BJ (cell line): ENCODE results near the gene H2BK1. TPM values are rescaled to one million over a fixed set of nuclear protein-coding genes. Genes with fewer than 3 reads are reported as not detected.

ENCODE experiments used
- CTCF ChIA-PET: fragments of 350-600 bp; formaldehyde crosslinking; extraction: SDS; loops from one replicate; lab custom pipeline; 2021; ENCODE audit warnings: antibody characterized with exemption, inconsistent platforms; lab: Yijun Ruan, JAX
- POLR2A ChIA-PET: fragments of 300-600 bp; sonication (Branson Sonifier 250); formaldehyde crosslinking; extraction: SDS; loops from one replicate; lab custom pipeline; 2021; ENCODE audit warnings: antibody characterized with exemption; lab: Charles Lee
- DNase-seq: peaks from one replicate; pipeline ENCODE4 v3.0.0-alpha.2; 2011; ENCODE audit warnings: low read depth
- H3K27me3 ChIP-seq: 2 replicates; pipeline ENCODE4 v1.6.0; 2011; ENCODE audit warnings: low read length; ENCODE audit not compliant: control insufficient read depth, insufficient read depth
- H3K36me3 ChIP-seq: 2 replicates; pipeline ENCODE4 v1.5.1; 2011; ENCODE audit warnings: low read length; ENCODE audit not compliant: control insufficient read depth, insufficient read depth
- H3K4me3 ChIP-seq: 2 replicates; pipeline ENCODE4 v1.5.1; 2011; ENCODE audit warnings: low read depth, mild to moderate bottlenecking, control low read depth, low read length
- CTCF ChIP-seq: IDR thresholded peaks from 2 replicates; pipeline ENCODE4 v1.5.1; 2011; ENCODE audit warnings: low read depth, mild to moderate bottlenecking, control low read depth, inconsistent platforms, low read length, moderate library complexity; ENCODE audit not compliant: insufficient read depth
- polyA plus RNA-seq: library from polyadenylated mRNA; depleted of rRNA; stranded (reverse); fragments of >200 nt; gene quantifications from 2 replicates; pipeline ENCODE4 v1.2.3, GENCODE V29; 2011

The H2BK1 gene
- polyA plus RNA-seq, 1 experiment = not detected

GRCh38 chr7:151197932-151198331, 12.4 kb downstream of the H2BK1 start:
- Histone ChIP-seq H3K4me3 (no peak overlapping the region), H3K36me3 (no peaks in the 10 kb centered on the region), H3K27me3 (peaks cover 42% of the 10 kb centered on the region)
- POLR2A ChIA-PET = no interaction called here
- no peak for DNase-seq
- CTCF ChIA-PET = no interaction called here
- TF ChIP-seq CTCF = no peak

GRCh38 chr7:151195616-151196450, 14.5 kb downstream of the H2BK1 start:
- DNase-seq = no peak
- TF ChIP-seq CTCF = no peak
- no peak overlapping the region for H3K4me3 ChIP-seq
- ChIA-PET CTCF (no interaction called here), POLR2A (no interaction called here)
- H3K36me3 ChIP-seq = no peaks in the 10 kb centered on the region
- H3K27me3 ChIP-seq = peaks cover 41% of the 10 kb centered on the region

- peaks cover 43% of the 10 kb centered on the region for H3K27me3 ChIP-seq
- DNase-seq = no peak
- H3K4me3 ChIP-seq = no peak overlapping the region
- CTCF ChIA-PET = no interaction called here
- TF ChIP-seq CTCF = no peak
- H3K36me3 ChIP-seq = no peaks in the 10 kb centered on the region
- POLR2A ChIA-PET = no interaction called here
Measured at GRCh38 chr7:151194188-151194587, 16.1 kb downstream of the H2BK1 start.

- no peak overlapping the region for H3K4me3 ChIP-seq
- H3K36me3 ChIP-seq = no peaks in the 10 kb centered on the region
- DNase-seq = no peak
- ChIA-PET POLR2A (no interaction called here), CTCF (no interaction called here)
- no peak for TF ChIP-seq CTCF
- H3K27me3 ChIP-seq = peaks cover 37% of the 10 kb centered on the region
Measured at GRCh38 chr7:151193203-151193978, 16.9 kb downstream of the H2BK1 start.

GRCh38 chr7:151192002-151192539, 18.2 kb downstream of the H2BK1 start:
- ChIA-PET POLR2A (no interaction called here), CTCF (interaction anchor here (1.3 kb wide), 1 partner anchor 68 kb away, joined by 3 read pairs; no protein-coding TSS in a partner anchor)
- Histone ChIP-seq H3K36me3 (no peaks in the 10 kb centered on the region), H3K27me3 (peaks cover 35% of the 10 kb centered on the region), H3K4me3 (no peak overlapping the region)
- no peak for TF ChIP-seq CTCF
- DNase-seq = no peak
